HL-60 (cell line): ENCODE results near the gene TARBP2.

Experiments used
- DNase-seq, 2 experiments: peaks; one replicate each; pipeline ENCODE4 v3.0.0-alpha.2; 2010 to 2020; ENCODE audit warnings: low read depth in 1 of 2, low spot score in 1 of 2
- H3K27ac ChIP-seq: fragments of 250-450 bp; sonication (Bioruptor Pico); replicated peaks from 2 replicates; pipeline ENCODE4 v1.5.1; 2020; ENCODE audit warnings: mild to moderate bottlenecking, moderate library complexity
- H3K27me3 ChIP-seq: fragments of 250-450 bp; sonication (Bioruptor Pico); 2 replicates; pipeline ENCODE4 v1.5.1; 2021; ENCODE audit warnings: mild to moderate bottlenecking, moderate library complexity; ENCODE audit not compliant: insufficient read depth, poor library complexity, severe bottlenecking
- H3K4me3 ChIP-seq: replicated peaks from 2 replicates; pipeline ENCODE4 v1.5.1; 2011; ENCODE audit warnings: mild to moderate bottlenecking, control low read depth, low read length; ENCODE audit not compliant: insufficient read depth
- CTCF ChIP-seq: IDR thresholded peaks from one replicate; pipeline ENCODE4 v1.5.1; 2011; ENCODE audit warnings: low read length, control low read depth, inconsistent platforms; ENCODE audit not compliant: insufficient read depth
- GABPA ChIP-seq: IDR thresholded peaks from 2 replicates; pipeline ENCODE4 v1.6.1; 2012; ENCODE audit warnings: low read depth
- POLR2AphosphoS5 ChIP-seq: IDR thresholded peaks from 2 replicates; pipeline ENCODE4 v1.6.1; 2012; ENCODE audit warnings: low read depth
- REST ChIP-seq: IDR thresholded peaks from 2 replicates; pipeline ENCODE4 v1.6.1; 2012; ENCODE audit warnings: low read depth; ENCODE audit not compliant: insufficient replicate concordance
- SPI1 ChIP-seq: IDR thresholded peaks from 2 replicates; pipeline ENCODE4 v1.6.1; 2012; ENCODE audit warnings: low read depth, mild to moderate bottlenecking, borderline replicate concordance

The TARBP2 gene

GRCh38 chr12:53453953-53454640 is 47.0 kb upstream of the TARBP2 start:
- no peak for TF ChIP-seq REST
- TF ChIP-seq POLR2AphosphoS5, result no peak
- no peak for DNase-seq
- H3K27ac ChIP-seq, result peak overlapping the region; percentile 97
- H3K4me3 ChIP-seq, result peak overlapping the region; percentile 79; the same call in 1 of the 2 replicates
- H3K27me3 ChIP-seq, result no peaks in the 10 kb centered on the region

GRCh38 chr12:53454707-53455106 is 46.4 kb upstream of the TARBP2 start:
- H3K27me3 ChIP-seq, result no peaks in the 10 kb centered on the region
- no peak for TF ChIP-seq GABPA
- TF ChIP-seq CTCF, result no peak
- no peak for TF ChIP-seq POLR2AphosphoS5
- no peak for TF ChIP-seq REST
- no peak for TF ChIP-seq SPI1
- no peak for DNase-seq
- no peak overlapping the region for H3K27ac ChIP-seq
- no peak overlapping the region for H3K4me3 ChIP-seq

GRCh38 chr12:53456654-53457366 is 44.3 kb upstream of the TARBP2 start:
- no peak for TF ChIP-seq GABPA
- TF ChIP-seq POLR2AphosphoS5, result peak; percentile 37; the same call in 1 of the 2 replicates
- Histone ChIP-seq H3K27ac (no peak overlapping the region), H3K4me3 (no peak overlapping the region), H3K27me3 (no peaks in the 10 kb centered on the region)
- no peak for DNase-seq

GRCh38 chr12:53459097-53459496 is 42.0 kb upstream of the TARBP2 start:
- TF ChIP-seq REST, result no peak
- no peak for TF ChIP-seq SPI1
- no peak for TF ChIP-seq CTCF
- TF ChIP-seq GABPA, result no peak
- TF ChIP-seq POLR2AphosphoS5, result no peak
- Histone ChIP-seq H3K27ac (no peak overlapping the region), H3K27me3 (no peaks in the 10 kb centered on the region), H3K4me3 (no peak overlapping the region)
- no peak for DNase-seq
